Stimulated activated effector memory CD8-positive, alpha-beta T cell treated with anti-CD3 and anti-CD28 coated beads, Interleukin-12 subunit alpha, Interleukin-12 subunit beta, amount 100 ng/mL, for 72 hours (primary cell): ENCODE data around the gene CHD2.
A peak's percentile ranks its signal among the peaks of the same experiment; 100 is the strongest.

Experiments
- ATAC-seq: fragments of 150-1000 bp; cut with Tn5 transposase; 2 replicates; pipeline ENCODE4 v1.10.0; 2021
- DNase-seq, 2 donors: peaks; one replicate each; pipeline ENCODE4 v3.0.0; 2021 to 2022; ENCODE audit warnings: low spot score in 2 of 2
- H3K27ac Mint-ChIP-seq: one replicate; pipeline ENCODE4 v1.8.0; 2022; ENCODE audit warnings: mild to moderate bottlenecking, mixed read lengths
- H3K36me3 Mint-ChIP-seq: one replicate; pipeline ENCODE4 v1.8.0; 2022; ENCODE audit warnings: mild to moderate bottlenecking, mixed read lengths
- H3K4me1 Mint-ChIP-seq: one replicate; pipeline ENCODE4 v1.8.0; 2022; ENCODE audit warnings: mixed read lengths
- H3K4me3 Mint-ChIP-seq: one replicate; pipeline ENCODE4 v1.8.0; 2022; ENCODE audit warnings: mild to moderate bottlenecking, mixed read lengths
- H3K9me3 Mint-ChIP-seq: one replicate; pipeline ENCODE4 v1.8.0; 2022; ENCODE audit warnings: mixed read lengths

Gene CHD2

GRCh38 chr15:92881802-92882696 lies 18.1 kb upstream of the CHD2 start:
- DNase-seq: peak; percentile 93 to 99
- Mint-ChIP-seq H3K4me3 (peak overlapping the region; percentile 81), H3K4me1 (peaks cover 29% of the 10 kb centered on the region), H3K27ac (peak overlapping the region; percentile 99), H3K9me3 (no peaks in the 10 kb centered on the region), H3K36me3 (peaks cover 55% of the 10 kb centered on the region)
- ATAC-seq: peak; percentile 97

GRCh38 chr15:92882697-92883162 lies 17.4 kb upstream of the CHD2 start:
- H3K9me3 Mint-ChIP-seq: no peaks in the 10 kb centered on the region
- no peak for DNase-seq
- peaks cover 62% of the 10 kb centered on the region for H3K36me3 Mint-ChIP-seq
- H3K4me1 Mint-ChIP-seq: peaks cover 34% of the 10 kb centered on the region
- H3K27ac Mint-ChIP-seq: peak overlapping the region; percentile 99
- ATAC-seq: peak; percentile 87
- peak overlapping the region; percentile 81 for H3K4me3 Mint-ChIP-seq

GRCh38 chr15:92883163-92883875 lies 16.8 kb upstream of the CHD2 start:
- DNase-seq (peak; percentile 33 to 79), ATAC-seq (peak; percentile 2)
- Mint-ChIP-seq H3K4me1 (peaks cover 34% of the 10 kb centered on the region), H3K4me3 (peak overlapping the region; percentile 81), H3K27ac (peak overlapping the region; percentile 99), H3K9me3 (no peaks in the 10 kb centered on the region), H3K36me3 (peaks cover 67% of the 10 kb centered on the region)

GRCh38 chr15:92883876-92884435 lies 16.2 kb upstream of the CHD2 start:
- Mint-ChIP-seq H3K9me3 (no peaks in the 10 kb centered on the region), H3K36me3 (peaks cover 74% of the 10 kb centered on the region), H3K4me1 (peaks cover 34% of the 10 kb centered on the region), H3K4me3 (peak overlapping the region; percentile 81), H3K27ac (peak overlapping the region; percentile 99)
- no peak for DNase-seq
- no peak for ATAC-seq

GRCh38 chr15:92884436-92885223 lies 15.5 kb upstream of the CHD2 start:
- DNase-seq: no peak
- peaks cover 81% of the 10 kb centered on the region for H3K36me3 Mint-ChIP-seq
- peak overlapping the region; percentile 81 for H3K4me3 Mint-ChIP-seq
- no peaks in the 10 kb centered on the region for H3K9me3 Mint-ChIP-seq
- H3K4me1 Mint-ChIP-seq: peaks cover 37% of the 10 kb centered on the region
- peak overlapping the region; percentile 99 for H3K27ac Mint-ChIP-seq
- no peak for ATAC-seq

- Mint-ChIP-seq H3K4me1 (peaks cover 37% of the 10 kb centered on the region), H3K36me3 (peaks cover 89% of the 10 kb centered on the region), H3K4me3 (peak overlapping the region; percentile 81), H3K9me3 (no peaks in the 10 kb centered on the region), H3K27ac (peak overlapping the region; percentile 99)
- no peak for ATAC-seq
- no peak for DNase-seq
Measured at GRCh38 chr15:92885224-92886041, 14.7 kb upstream of the CHD2 start.

- Mint-ChIP-seq H3K4me3 (peak overlapping the region; percentile 81), H3K9me3 (no peaks in the 10 kb centered on the region), H3K4me1 (peaks cover 37% of the 10 kb centered on the region), H3K27ac (peak overlapping the region; percentile 79), H3K36me3 (peaks cover 95% of the 10 kb centered on the region)
- ATAC-seq (no peak), DNase-seq (no peak)
Measured at GRCh38 chr15:92886042-92886537, 14.0 kb upstream of the CHD2 start.

- ATAC-seq (no peak), DNase-seq (no peak)
- peak overlapping the region; percentile 79 for H3K27ac Mint-ChIP-seq
- H3K4me3 Mint-ChIP-seq: peak overlapping the region; percentile 81
- no peaks in the 10 kb centered on the region for H3K9me3 Mint-ChIP-seq
- peaks cover 98% of the 10 kb centered on the region for H3K36me3 Mint-ChIP-seq
- peaks cover 38% of the 10 kb centered on the region for H3K4me1 Mint-ChIP-seq
Measured at GRCh38 chr15:92886815-92887214, 13.3 kb upstream of the CHD2 start.

GRCh38 chr15:92887869-92888268 lies 12.3 kb upstream of the CHD2 start:
- DNase-seq (no peak), ATAC-seq (no peak)
- Mint-ChIP-seq H3K9me3 (no peaks in the 10 kb centered on the region), H3K4me3 (peak overlapping the region; percentile 81), H3K27ac (peak overlapping the region; percentile 88), H3K4me1 (peaks cover 39% of the 10 kb centered on the region), H3K36me3 (peaks cover 98% of the 10 kb centered on the region)

- peaks cover 44% of the 10 kb centered on the region for H3K4me1 Mint-ChIP-seq
- peak overlapping the region; percentile 81 for H3K4me3 Mint-ChIP-seq
- H3K9me3 Mint-ChIP-seq: no peaks in the 10 kb centered on the region
- peaks cover 100% of the 10 kb centered on the region for H3K36me3 Mint-ChIP-seq
- H3K27ac Mint-ChIP-seq: peak overlapping the region; percentile 88
- peak in 1 of 2 donors; percentile 37 for DNase-seq
- peak; percentile 98 for ATAC-seq
Measured at GRCh38 chr15:92889390-92890107, 10.6 kb upstream of the CHD2 start.

- no peaks in the 10 kb centered on the region for H3K9me3 Mint-ChIP-seq
- peak overlapping the region; percentile 81 for H3K4me3 Mint-ChIP-seq
- DNase-seq (peak in 1 of 2 donors; percentile 26), ATAC-seq (no peak)
- peaks cover 100% of the 10 kb centered on the region for H3K36me3 Mint-ChIP-seq
- H3K4me1 Mint-ChIP-seq: peaks cover 57% of the 10 kb centered on the region
- H3K27ac Mint-ChIP-seq: peak overlapping the region; percentile 88
Measured at GRCh38 chr15:92891533-92892200, 8.5 kb upstream of the CHD2 start.

- no peak for DNase-seq
- H3K9me3 Mint-ChIP-seq: no peaks in the 10 kb centered on the region
- H3K27ac Mint-ChIP-seq: no peak overlapping the region
- H3K4me1 Mint-ChIP-seq: peaks cover 57% of the 10 kb centered on the region
- H3K4me3 Mint-ChIP-seq: peak overlapping the region; percentile 81
- H3K36me3 Mint-ChIP-seq: peaks cover 100% of the 10 kb centered on the region
- no peak for ATAC-seq
Measured at GRCh38 chr15:92892201-92892555, 7.9 kb upstream of the CHD2 start.

- no peak overlapping the region for H3K27ac Mint-ChIP-seq
Measured at GRCh38 chr15:92893200-92893599, 6.9 kb upstream of the CHD2 start.

More at GRCh38 chr15:92893200-92893599, 6.9 kb upstream of the CHD2 start:
- no peak for DNase-seq
- H3K4me3 Mint-ChIP-seq: no peak overlapping the region
- peaks cover 100% of the 10 kb centered on the region for H3K36me3 Mint-ChIP-seq
- ATAC-seq: no peak
- no peaks in the 10 kb centered on the region for H3K9me3 Mint-ChIP-seq
- peaks cover 59% of the 10 kb centered on the region for H3K4me1 Mint-ChIP-seq
